Activated T-helper 1 cell treated with anti-CD3 and anti-CD28 coated beads, Interleukin-2, amount 50 U/mL, for 16 hours (primary cell): Measurements from ENCODE around the gene SLC22A31.

Experiments
- DNase-seq, 2 donors: peaks; one replicate each; pipeline ENCODE4 v3.0.0-alpha.2; 2020; ENCODE audit warnings: low read depth in 1 of 2, low spot score in 1 of 2

SLC22A31 gene

GRCh38 chr16:89179656-89180315, 20.6 kb downstream of the SLC22A31 start:
- DNase-seq, result no peak

- no peak for DNase-seq
Measured at GRCh38 chr16:89179148-89179484, 21.2 kb downstream of the SLC22A31 start.

- no peak for DNase-seq
Measured at GRCh38 chr16:89178453-89179147, 21.7 kb downstream of the SLC22A31 start.

GRCh38 chr16:89177501-89177900, 22.8 kb downstream of the SLC22A31 start:
- DNase-seq, result no peak

- DNase-seq, result no peak
Measured at GRCh38 chr16:89176717-89177116, 23.6 kb downstream of the SLC22A31 start.

- DNase-seq, result no peak
Measured at GRCh38 chr16:89176147-89176690, 24.1 kb downstream of the SLC22A31 start.

DNA sequence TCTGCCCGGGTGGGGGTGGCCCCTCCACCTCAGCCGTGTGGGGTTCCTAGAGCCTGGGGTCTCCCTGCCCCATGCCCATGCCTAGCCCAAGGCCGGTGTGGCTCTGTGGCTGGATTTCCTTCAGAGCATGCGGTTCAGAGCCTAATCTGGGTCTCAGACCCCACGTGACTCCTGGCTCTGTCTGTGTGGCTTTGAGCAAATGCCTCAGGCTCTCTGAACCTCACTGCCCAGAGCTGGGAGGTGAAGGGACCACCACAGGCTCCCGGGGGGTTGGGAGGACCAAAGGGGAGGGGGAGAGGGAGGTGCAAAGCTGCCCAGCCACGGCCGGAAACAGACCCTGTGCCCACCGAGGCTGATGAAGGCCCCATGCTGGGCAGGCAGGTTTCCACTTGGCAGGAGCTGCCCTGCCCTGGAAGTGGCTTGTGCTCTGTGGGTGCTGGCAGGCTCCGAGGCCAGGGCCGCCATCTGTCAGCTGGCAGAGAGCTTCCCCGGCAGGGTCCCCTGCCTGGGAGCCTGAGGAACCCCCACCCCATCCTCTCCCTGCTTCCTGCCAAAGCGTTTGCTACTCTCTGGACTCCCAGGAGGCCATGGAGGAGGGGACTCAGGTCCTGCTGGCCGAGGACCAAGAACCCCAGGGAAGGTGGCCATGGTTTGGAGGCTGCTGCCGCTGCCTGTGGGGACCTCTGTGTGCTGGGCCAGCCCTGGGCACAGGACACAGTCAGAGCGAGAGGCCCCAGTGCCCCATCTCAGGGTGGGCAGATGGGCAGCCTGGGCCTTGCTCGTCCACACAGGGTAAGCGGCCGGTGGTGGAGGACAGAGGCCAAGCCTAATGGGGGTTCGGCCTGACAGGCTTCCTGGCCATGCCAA, 24.8 kb downstream of the SLC22A31 start:
- no peak for DNase-seq

- no peak for DNase-seq
Measured at GRCh38 chr16:89174877-89175276, 25.5 kb downstream of the SLC22A31 start.

GRCh38 chr16:89174055-89174827, 26.1 kb downstream of the SLC22A31 start:
- DNase-seq, result no peak

DNA sequence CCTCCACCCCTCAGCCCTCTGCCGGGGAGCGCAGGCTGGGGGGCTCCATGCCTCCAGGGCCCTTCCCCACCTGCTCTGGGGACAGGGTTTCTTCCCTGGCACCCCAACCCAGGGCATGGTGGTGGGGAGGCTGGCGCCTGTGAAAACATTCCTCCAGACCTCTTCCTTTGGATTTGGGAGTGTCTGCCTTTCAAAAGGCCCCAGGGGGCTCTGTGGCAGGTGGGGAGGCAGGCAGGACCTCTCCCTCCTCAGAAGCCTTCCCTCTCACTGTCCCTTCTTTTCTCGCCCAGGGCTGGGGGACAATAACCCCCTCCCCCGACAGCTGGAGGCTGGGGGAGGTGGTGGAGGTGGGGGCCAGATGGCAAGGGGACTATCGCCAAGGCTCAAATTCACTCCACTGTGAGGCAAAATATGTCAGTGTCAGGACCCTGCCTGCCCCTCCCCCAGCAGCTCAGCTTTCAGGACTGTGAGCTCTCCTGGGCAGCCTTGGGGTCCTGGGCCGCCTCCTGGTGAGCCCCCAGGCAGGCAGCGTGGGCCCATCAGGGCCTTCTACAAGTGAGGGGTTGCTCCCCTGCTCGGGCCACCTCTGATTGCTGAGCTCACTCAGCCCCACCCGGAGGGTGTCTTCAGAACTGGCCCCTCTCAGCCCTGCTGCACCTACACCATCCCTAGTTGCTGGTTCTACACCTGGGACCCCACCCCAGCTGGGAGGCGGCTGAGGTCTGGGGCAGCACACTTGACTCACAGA, 27.0 kb downstream of the SLC22A31 start:
- DNase-seq, result no peak

- no peak for DNase-seq
Measured at GRCh38 chr16:89172528-89173173, 27.7 kb downstream of the SLC22A31 start.

DNA sequence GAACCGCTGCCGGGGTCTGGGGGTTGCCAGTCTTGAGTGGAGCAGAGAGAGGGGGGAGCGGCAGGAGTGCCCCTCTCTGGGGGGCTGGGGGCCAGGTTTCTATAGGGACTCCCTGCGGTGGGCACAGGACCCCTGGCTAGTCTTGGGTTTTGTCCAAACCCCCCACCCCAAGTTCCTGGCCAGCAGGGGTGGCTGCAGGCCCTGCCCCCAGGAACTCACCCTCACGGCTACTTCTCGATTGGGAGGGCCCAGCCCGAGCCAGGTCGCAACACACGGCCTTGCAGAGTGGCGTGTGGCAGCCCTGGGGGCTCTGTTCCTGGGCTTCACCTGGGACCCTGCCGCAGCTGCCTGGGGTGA, 28.2 kb downstream of the SLC22A31 start:
- DNase-seq, result no peak

DNA sequence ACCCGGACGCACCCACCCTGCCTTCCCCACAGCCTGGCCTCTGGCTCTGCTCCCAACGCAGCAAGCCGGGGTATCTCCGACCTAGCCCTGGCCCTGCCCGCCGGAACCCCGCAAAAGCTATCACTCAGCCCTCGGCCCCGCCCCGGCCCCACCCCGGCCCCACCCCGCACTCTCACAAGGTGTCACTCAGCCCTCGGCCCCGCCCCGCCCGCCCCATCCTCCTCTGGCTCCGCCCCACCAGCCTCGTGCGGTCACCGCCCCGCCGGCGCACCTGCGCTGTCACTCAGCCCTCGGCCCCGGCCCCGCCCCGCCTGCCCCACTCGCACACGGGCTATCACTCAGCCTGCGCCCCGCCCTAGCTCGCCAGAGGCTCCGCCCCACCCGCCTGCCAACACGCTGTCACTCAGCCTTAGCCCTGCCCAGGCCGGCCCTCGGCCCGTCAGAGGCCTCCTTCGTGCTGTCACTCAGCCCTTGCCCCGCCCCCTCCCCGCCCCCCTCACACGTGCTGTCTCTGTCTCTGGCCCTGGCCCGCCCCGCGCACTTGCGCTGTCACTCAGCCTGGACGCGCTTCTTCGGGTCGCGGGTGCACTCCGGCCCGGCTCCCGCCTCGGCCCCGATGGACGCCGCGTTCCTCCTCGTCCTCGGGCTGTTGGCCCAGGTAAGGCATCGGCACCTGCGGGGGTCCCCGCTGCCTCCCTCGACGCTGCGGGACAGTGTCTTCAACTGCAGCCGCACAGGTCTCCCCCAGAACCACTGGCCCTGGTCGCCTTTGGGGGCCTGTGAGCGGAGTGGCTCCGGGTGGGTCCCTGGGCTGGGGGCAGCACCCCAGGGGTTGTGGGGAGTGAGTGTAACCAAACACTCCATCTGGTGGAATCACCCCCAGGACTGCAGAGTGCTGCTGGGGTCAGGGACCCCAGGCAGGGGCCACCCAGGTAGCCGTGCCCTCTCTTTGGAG, 28.8 kb downstream of the SLC22A31 start, which contains the start of gene CDH15:
Gene CDH15, plus strand, starts transcription at position 533 of the 955 bp plus-strand sequence. Its CDS starts 84 bp downstream, at position 617.
- DNase-seq, result peak; percentile 84 to 91

- no peak for DNase-seq
Measured at GRCh38 chr16:89170346-89171215, 29.8 kb downstream of the SLC22A31 start.

- DNase-seq, result no peak
Measured at GRCh38 chr16:89169778-89170177, 30.6 kb downstream of the SLC22A31 start.

GRCh38 chr16:89168381-89169189, 31.8 kb downstream of the SLC22A31 start:
- DNase-seq, result no peak
